Tibial nerve (tissue), 4 donors: ENCODE measurements around the gene SPATA33. TPM values are rescaled to one million over a fixed set of nuclear protein-coding genes. Genes with fewer than 3 reads are reported as not detected.
A peak's percentile ranks its signal among the peaks of the same experiment; 100 is the strongest.
"Not testable (repeated sequence)": the region's sequence is repeated elsewhere in the genome, so short reads cannot be mapped to it uniquely, and the experiment has no call there.

Experiments
- DNase-seq, 2 donors: peaks; one replicate each; pipeline ENCODE4 v3.0.0-alpha.2; 2019; ENCODE audit warnings: low spot score in 2 of 2
- H3K27ac ChIP-seq, 4 donors: fragments of 200-600 bp; sonication (generic) in 3 of 4; one replicate each; pipeline ENCODE4 v1.5.1; 2017 to 2019; ENCODE audit warnings: mild to moderate bottlenecking in 1 of 4
- H3K27me3 ChIP-seq, 2 donors: fragments of 200-600 bp; sonication (generic) in 1 of 2; one replicate each; pipeline versions ENCODE4 v1.5.1 to v1.6.0; 2017 to 2019
- H3K36me3 ChIP-seq, 3 donors: fragments of 200-600 bp; sonication (generic); one replicate each; pipeline ENCODE4 v1.5.1; 2018 to 2019
- H3K4me1 ChIP-seq, 4 donors: fragments of 200-600 bp; sonication (generic) in 3 of 4; one replicate each; pipeline ENCODE4 v1.5.1; 2017 to 2019
- H3K4me3 ChIP-seq, 4 donors: fragments of 200-600 bp; sonication (generic) in 3 of 4; one replicate each; pipeline ENCODE4 v1.5.1; 2017 to 2019; ENCODE audit warnings: mild to moderate bottlenecking in 1 of 4, moderate library complexity in 1 of 4
- H3K9me3 ChIP-seq, 4 donors: fragments of 200-600 bp; sonication (generic) in 3 of 4; one replicate each; pipeline ENCODE4 v1.5.1; 2017 to 2019
- CTCF ChIP-seq, 5 experiments: fragments of 200-600 bp in 3 of 5; fragments of 450-650 bp in 2 of 5; sonication (generic) in 3 of 5; IDR thresholded peaks; one replicate each; pipeline ENCODE4 v1.5.1; 2016 to 2019; ENCODE audit warnings: antibody characterized with exemption in 5 of 5, mild to moderate bottlenecking in 3 of 5, moderate library complexity in 2 of 5
- EP300 ChIP-seq, 2 donors: sonication (generic); formaldehyde crosslinking; IDR thresholded peaks; one replicate each; pipeline ENCODE4 v1.6.1; 2017; ENCODE audit warnings: antibody characterized with exemption in 2 of 2, mild to moderate bottlenecking in 1 of 2
- POLR2A ChIP-seq, 2 donors: fragments of 450-650 bp; IDR thresholded peaks; one replicate each; pipeline ENCODE4 v1.6.1; 2017; ENCODE audit warnings: antibody characterized with exemption in 2 of 2, mild to moderate bottlenecking in 2 of 2, moderate library complexity in 2 of 2
- WGBS, 2 donors: methylation state at CpG; one replicate each; pipeline ENCODE4 v1.1.5; 2018; 5-methylcytosine and 5-hydroxymethylcytosine counted together
- total RNA-seq, 4 donors: library from RNA; depleted of rRNA; stranded (reverse); fragments of >200 nt; gene quantifications; one replicate each; pipeline ENCODE4 v1.1.0, GENCODE V29; 2016

SPATA33 gene
- total RNA-seq, 4 donors from 2014 or later: 4.8 to 9.0 (median 7.2) TPM

DNA sequence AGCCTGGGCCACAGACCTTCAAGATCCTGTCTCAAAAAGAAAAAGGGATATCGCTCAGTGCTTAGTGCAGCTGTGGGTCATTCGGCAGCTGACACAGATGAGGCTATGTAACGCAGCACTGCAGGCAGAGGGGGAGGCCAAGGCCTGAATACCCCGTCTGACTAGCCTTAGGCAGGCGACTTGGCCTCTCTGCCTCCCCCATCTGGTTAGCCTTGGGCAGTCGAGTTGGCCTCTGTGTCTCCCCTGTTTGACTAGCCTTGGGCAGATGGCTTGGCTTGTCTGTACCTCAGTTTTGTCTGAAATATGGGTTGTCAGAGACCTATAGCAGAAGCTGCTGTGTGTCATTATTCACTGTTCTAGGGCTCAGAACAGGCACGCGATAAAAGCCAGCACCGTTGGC is 10.0 kb downstream of the SPATA33 start:
- Histone ChIP-seq H3K9me3 (no peaks in the 10 kb centered on the region), H3K4me1 (no peaks in the 10 kb centered on the region), H3K36me3 (peaks cover 0 to 22% (median 0%) of the 10 kb centered on the region in 3 donors), H3K27ac (no peak overlapping the region), H3K4me3 (no peak overlapping the region), H3K27me3 (no peaks in the 10 kb centered on the region)
- 69 to 73% methylated on average over 9 of the region's 9 CpGs for WGBS, 2 donors
- DNase-seq: no peak
- TF ChIP-seq EP300 (IDR thresholded peaks at IDR 0.05): no peak
- TF ChIP-seq POLR2A (IDR thresholded peaks at IDR 0.05): no peak
- no peak for TF ChIP-seq CTCF (IDR thresholded peaks at IDR 0.05)

GRCh38 chr16:89668790-89669158 is 11.1 kb downstream of the SPATA33 start:
- no peak for DNase-seq
- 62 to 78% methylated on average over 5 of the region's 5 CpGs for WGBS, 2 donors

DNA sequence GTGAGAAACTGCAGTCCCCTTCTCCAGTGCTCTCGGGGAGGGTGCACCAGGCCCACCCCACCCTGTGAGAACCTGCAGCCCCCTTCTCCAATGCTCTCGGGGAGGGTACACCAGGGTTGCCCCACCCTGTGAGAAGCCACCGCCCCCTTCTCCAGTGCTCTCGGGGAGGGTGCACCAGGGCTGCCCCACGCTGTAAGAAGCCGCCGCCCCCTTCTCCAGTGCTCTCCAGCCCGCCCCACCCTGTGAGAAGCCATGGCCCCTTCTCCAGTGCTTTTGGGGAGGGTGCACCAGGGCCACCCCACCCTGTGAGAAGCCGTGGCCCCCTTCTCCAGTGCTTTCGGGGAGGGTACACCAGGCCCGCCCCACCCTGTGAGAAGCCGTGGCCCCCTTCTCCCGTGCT is 12.1 kb downstream of the SPATA33 start:
- 83 to 84% methylated on average over 12 to 13 of the region's 13 CpGs for WGBS, 2 donors
- no peak for DNase-seq
- H3K27ac ChIP-seq: no peak overlapping the region
- peaks cover 0 to 4% (median 0%) of the 10 kb centered on the region in 3 donors for H3K36me3 ChIP-seq
- H3K4me3 ChIP-seq: no peak overlapping the region
- no peaks in the 10 kb centered on the region for H3K9me3 ChIP-seq
- H3K4me1 ChIP-seq: no peaks in the 10 kb centered on the region
- TF ChIP-seq EP300 (IDR thresholded peaks at IDR 0.05) (no peak), POLR2A (IDR thresholded peaks at IDR 0.05) (no peak), CTCF (IDR thresholded peaks at IDR 0.05) (no peak)
- no peaks in the 10 kb centered on the region for H3K27me3 ChIP-seq

More at GRCh38 chr16:89668790-89669158, 11.1 kb downstream of the SPATA33 start:
- Histone ChIP-seq H3K4me1 (no peaks in the 10 kb centered on the region), H3K9me3 (no peaks in the 10 kb centered on the region), H3K27ac (peak overlapping the region in 3 of 4 donors; percentile 2 to 50 (median 8)), H3K27me3 (no peaks in the 10 kb centered on the region), H3K4me3 (peak overlapping the region in 1 of 4 donors; percentile 11), H3K36me3 (peaks cover 0 to 10% (median 0%) of the 10 kb centered on the region in 3 donors)
- no peak for TF ChIP-seq CTCF (IDR thresholded peaks at IDR 0.05)
- TF ChIP-seq EP300 (IDR thresholded peaks at IDR 0.05): no peak

DNA sequence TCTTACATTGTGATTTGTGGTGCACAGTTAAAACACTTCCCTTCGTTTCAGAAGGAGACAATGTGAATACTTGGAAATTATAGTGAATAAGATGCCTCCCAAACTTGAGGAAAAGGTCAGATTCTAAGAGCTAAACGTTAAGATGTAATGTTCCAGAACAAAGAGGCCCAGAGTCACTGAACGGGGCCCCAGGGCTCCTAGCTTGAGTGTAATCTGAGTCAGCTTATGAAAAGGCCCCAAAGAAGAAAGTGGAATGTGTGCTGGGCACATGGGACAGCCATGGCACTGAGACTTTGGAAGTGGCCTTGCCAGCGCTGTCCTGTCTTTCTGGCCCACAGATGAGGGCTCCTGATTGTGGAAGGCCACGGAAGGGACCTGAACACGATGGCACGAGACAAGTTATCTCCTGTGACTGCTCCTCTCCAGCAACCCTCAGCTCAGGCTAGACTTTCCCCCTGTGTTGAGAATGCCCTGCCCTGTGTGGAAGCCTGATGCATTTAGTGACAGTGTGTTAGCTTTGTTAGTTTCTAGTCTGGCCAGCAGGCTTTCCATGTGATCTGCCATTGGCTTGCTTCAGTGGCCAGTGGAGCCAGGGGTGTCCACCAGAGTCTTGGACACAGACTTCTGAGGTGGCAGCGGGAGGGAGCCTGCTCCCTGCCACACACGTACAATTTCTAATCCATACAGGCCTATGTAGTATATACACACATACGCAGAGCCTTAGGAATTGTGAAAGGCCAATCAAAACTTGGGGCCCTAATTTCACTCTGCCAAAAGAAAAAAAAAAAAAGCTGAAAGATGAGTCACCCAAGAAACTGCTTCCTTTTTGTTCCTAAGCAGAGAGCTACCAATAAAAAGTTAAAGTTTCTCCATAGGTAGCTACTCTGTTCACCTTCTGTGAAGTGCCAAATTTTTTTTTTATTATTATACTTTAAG is 13.1 kb downstream of the SPATA33 start:
- H3K4me1 ChIP-seq: no peaks in the 10 kb centered on the region
- 64 to 66% methylated on average over 9 to 10 of the region's 10 CpGs for WGBS, 2 donors
- H3K9me3 ChIP-seq: no peaks in the 10 kb centered on the region
- H3K27me3 ChIP-seq: no peaks in the 10 kb centered on the region
- no peak overlapping the region for H3K4me3 ChIP-seq
- H3K36me3 ChIP-seq: peaks cover 0 to 4% (median 0%) of the 10 kb centered on the region in 3 donors
- no peak overlapping the region for H3K27ac ChIP-seq
- no peak for DNase-seq
- TF ChIP-seq EP300 (IDR thresholded peaks at IDR 0.05) (no peak), POLR2A (IDR thresholded peaks at IDR 0.05) (no peak), CTCF (IDR thresholded peaks at IDR 0.05) (no peak)

GRCh38 chr16:89671565-89671964 is 13.9 kb downstream of the SPATA33 start:
- not testable (repeated sequence) for H3K4me3 ChIP-seq, H3K36me3 ChIP-seq, H3K27me3 ChIP-seq, DNase-seq, H3K27ac ChIP-seq, H3K4me1 ChIP-seq, H3K9me3 ChIP-seq
- 90 to 98% methylated on average over 4 of the region's 4 CpGs for WGBS, 2 donors
